Astrocyte (in vitro differentiated cells and primary cell): Measurements from ENCODE around the gene TXLNG.

Experiments used
- CTCF ChIP-seq: IDR thresholded peaks from 2 replicates; pipeline ENCODE4 v1.5.1; 2011; ENCODE audit warnings: low read depth, mild to moderate bottlenecking, inconsistent platforms, low read length, moderate library complexity; ENCODE audit not compliant: insufficient read depth
- EZH2 ChIP-seq: IDR thresholded peaks from 2 replicates; pipeline ENCODE4 v1.6.1; 2012; ENCODE audit warnings: mild to moderate bottlenecking, low read length, inconsistent platforms; ENCODE audit not compliant: insufficient read depth

GRCh38 chrX:16822723-16823122, 36.5 kb downstream of the TXLNG start:
- TF ChIP-seq CTCF (no peak), EZH2 (no peak)
